GM18868 (cell line): ENCODE results near the gene TKFC.
A peak's percentile ranks its signal among the peaks of the same experiment; 100 is the strongest.

Experiments
- ATAC-seq: cut with Tn5 transposase; IDR thresholded peaks from one replicate; pipeline ENCODE4 v1.9.1; 2021; ENCODE audit warnings: mild to moderate bottlenecking, moderate library complexity; ENCODE audit not compliant: unreplicated experiment

Gene TKFC

GRCh38 chr11:61315260-61315659 is 17.8 kb upstream of the TKFC start:
- no peak for ATAC-seq

- ATAC-seq = no peak
Measured at GRCh38 chr11:61325649-61326414, 7.2 kb upstream of the TKFC start.

GRCh38 chr11:61327669-61328071 is 5.4 kb upstream of the TKFC start:
- ATAC-seq = no peak

GRCh38 chr11:61328351-61328750 is 4.7 kb upstream of the TKFC start:
- ATAC-seq = no peak

GRCh38 chr11:61329871-61330270 is 3.2 kb upstream of the TKFC start:
- ATAC-seq = no peak

DNA sequence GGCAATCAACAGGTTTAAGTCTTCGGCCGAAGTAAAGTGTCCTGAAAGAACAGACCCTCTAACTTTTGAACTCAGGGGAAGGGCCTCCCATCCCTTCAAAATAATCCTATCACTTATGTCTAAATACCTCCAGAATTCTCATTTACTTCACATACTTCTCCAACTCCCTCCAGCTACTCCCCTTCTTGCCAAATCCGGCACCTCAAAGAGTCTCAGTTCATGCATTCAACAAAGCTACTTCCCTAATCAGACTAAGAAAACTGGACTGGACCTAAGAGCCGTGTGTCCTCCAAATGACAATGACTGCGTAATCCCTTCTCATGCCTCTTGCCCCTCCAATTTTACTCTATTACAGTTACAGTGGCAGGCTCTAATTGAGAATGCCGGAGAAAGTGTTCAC is 1.4 kb upstream of the TKFC start:
- ATAC-seq = no peak

DNA sequence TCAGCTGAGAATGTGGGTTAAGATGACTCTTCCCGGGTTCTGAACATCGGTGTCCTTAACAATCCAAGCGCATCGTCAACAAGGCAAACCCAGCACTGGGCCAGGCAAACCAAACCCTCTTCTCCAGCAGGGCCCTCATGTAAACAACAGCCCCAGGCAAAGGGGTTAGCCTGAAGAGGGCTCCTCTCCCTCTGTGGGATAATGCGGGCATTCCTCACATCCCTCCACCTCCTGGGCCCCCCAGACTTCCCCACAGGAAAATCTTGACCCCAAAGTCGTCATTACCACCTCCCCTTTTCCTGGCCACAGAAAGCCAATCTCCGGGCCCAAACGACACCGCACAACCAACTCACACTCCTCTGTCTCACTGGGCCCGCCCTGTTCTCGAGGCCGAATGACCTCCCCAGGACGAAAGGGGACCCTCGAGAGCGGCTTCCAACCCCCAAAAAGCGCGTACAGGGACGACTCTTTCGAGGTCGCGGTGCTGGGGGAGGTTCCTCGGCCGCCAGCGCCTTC is 689 bp upstream of the TKFC start:
- no peak for ATAC-seq

- ATAC-seq = peak; percentile 7
Measured at GRCh38 chr11:61333550-61334433, 764 bp downstream of the TKFC start.

- no peak for ATAC-seq
Measured at GRCh38 chr11:61334434-61335354, 1.7 kb downstream of the TKFC start.

DNA sequence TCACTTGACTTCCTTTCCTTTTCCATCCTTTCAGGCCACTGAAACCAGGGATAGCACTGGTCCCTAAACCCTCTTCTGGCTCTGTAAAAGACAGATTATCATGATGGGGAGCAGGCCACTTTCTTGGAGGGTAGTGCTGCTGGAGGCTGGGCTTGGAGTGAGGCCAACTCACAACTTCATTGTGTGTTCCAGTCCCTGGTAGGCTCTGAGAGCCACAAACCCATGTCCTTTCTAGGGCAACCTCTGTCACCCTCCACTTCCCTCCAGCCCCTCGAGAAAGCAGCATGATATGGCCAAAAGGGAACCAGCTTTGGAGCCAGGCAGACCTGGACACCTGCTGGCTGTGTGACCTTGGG is 2.3 kb downstream of the TKFC start:
- ATAC-seq = no peak

- ATAC-seq = peak; percentile 51
Measured at GRCh38 chr11:61336171-61336935, 3.3 kb downstream of the TKFC start.

DNA sequence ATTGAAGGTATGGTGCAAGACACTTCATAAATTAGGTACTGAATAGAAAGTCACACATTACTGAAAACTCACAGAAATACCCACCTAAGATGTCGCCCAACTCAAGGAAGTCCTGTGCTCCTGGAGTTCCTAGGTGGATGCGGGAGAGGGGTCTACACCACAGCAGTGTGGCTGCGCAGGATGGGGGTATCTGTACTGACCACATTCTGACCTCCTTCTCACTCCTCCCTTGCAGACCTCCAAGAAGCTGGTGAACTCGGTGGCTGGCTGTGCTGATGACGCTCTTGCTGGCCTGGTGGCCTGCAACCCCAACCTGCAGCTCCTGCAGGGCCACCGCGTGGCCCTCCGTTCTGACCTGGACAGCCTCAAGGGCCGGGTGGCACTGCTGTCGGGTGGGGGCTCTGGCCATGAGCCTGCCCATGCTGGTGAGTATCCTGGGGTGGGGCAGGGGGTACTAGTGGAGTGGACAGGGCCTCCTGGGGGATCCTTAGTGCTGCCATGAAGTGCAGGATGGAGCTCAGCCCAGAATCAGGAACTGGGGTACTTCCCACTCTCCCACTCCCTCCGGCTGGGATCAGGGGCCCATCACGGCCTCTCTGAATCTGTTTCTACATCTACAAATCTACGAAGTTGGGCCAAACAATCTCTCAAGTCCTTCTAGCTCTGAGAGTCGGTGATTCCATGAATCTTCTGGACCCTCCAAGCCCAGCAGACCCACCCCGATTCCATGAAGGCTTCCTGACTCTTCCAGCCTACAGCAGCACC is 4.9 kb downstream of the TKFC start:
- ATAC-seq = no peak

DNA sequence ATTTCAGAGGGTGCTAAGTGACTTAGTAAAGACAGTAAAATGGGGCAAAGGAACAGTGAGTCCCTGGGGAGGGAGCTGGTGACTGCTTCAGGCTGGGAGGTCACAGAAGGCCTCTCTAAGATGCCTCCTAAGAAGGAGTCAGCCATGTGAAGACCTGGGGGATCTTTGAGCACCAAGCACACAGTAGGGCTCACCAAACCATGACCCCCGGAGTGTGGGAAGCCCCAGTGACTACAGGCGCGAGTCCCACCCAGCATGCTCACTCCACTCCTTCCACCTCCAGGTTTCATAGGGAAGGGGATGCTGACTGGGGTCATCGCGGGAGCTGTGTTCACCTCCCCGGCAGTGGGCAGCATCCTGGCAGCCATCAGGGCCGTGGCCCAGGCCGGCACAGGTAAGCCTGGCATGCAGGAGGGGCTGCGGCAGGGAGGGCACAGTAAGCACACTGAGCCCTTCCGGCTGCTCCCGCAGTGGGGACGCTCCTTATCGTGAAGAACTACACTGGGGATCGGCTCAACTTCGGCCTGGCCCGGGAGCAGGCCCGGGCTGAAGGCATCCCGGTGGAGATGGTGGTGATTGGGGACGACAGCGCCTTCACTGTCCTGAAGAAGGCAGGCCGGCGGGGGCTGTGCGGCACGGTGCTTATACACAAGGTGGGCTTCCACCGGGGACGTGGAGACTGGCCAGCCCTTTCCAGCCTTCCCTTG is 5.9 kb downstream of the TKFC start:
- ATAC-seq = no peak

- ATAC-seq = no peak
Measured at GRCh38 chr11:61339490-61339878, 6.5 kb downstream of the TKFC start.

- ATAC-seq = no peak
Measured at GRCh38 chr11:61340979-61341378, 8.0 kb downstream of the TKFC start.

DNA sequence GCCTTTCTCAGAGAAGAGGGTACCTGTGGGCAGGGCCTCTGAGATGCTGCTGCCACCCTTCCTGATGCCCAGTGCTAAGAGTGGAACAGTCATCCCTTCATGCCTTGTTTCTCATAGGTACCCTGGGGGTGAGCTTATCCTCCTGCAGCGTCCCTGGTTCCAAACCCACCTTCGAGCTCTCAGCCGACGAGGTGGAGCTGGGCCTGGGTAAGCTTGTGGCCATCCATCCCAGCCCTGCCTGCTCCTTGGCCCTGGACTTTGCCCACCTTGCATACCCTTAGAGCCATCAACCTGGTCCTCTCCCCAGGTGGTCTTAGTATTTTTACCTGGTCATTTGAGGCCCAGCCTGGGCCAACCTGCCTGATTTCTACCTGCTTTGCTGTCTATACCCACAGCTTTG is 8.7 kb downstream of the TKFC start:
- ATAC-seq = no peak

DNA sequence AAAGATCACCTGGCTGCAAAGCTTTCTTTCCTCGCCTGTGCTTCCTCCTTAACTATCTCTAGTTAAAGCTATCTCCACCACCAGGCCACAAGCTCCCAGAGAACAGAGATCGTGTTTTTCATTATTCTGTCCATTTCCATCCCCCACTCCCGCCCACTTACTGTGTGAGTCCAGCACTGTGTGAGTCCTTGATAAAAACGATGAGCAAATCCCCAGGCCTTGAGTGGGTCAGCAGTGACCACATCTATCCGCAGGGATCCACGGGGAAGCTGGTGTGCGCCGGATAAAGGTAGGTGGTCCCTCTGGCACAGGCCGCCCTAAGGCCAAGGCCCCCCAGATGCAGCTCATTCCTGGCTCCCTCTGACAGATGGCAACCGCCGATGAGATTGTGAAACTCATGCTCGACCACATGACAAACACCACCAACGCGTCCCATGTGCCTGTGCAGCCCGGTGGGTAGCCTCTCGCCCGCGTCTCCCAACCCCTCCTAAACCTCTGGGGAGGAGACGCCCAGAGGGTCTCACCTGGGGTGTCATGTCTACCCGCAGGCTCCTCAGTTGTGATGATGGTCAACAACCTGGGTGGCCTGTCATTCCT is 9.3 kb downstream of the TKFC start:
- ATAC-seq = no peak
